Fibroblast of the aortic adventitia (primary cell): ENCODE measurements around the gene COX4I1. TPM values are rescaled to one million over a fixed set of nuclear protein-coding genes. Genes with fewer than 3 reads are reported as not detected.

ENCODE experiments used
- DNase-seq: peaks from one replicate; pipeline ENCODE4 v3.0.0-alpha.2; 2010; ENCODE audit warnings: low read depth
- H3K4me3 ChIP-seq: 2 replicates; pipeline ENCODE4 v1.5.1; 2011; ENCODE audit warnings: low read depth, mild to moderate bottlenecking, control low read depth, low read length, moderate library complexity
- CTCF ChIP-seq: IDR thresholded peaks from 2 replicates; pipeline ENCODE4 v1.5.1; 2011; ENCODE audit warnings: mild to moderate bottlenecking, low read length, control low read depth, inconsistent platforms; ENCODE audit not compliant: insufficient read depth
- total RNA-seq: library from RNA; depleted of rRNA; stranded (reverse); fragments of >200 nt; gene quantifications from 2 replicates; pipeline ENCODE4 v1.2.3, GENCODE V29; 2012; ENCODE audit warnings: low replicate concordance

COX4I1 gene
- total RNA-seq, 1 donor = 421 TPM

- no peak for DNase-seq
- H3K4me3 ChIP-seq = no peak overlapping the region
- no peak for TF ChIP-seq CTCF
Observed at GRCh38 chr16:85849388-85849787, 49.9 kb downstream of the COX4I1 start.

- no peak for TF ChIP-seq CTCF
- DNase-seq = no peak
- no peak overlapping the region for H3K4me3 ChIP-seq
Observed at GRCh38 chr16:85850344-85850880, 50.9 kb downstream of the COX4I1 start.

- TF ChIP-seq CTCF = no peak
- H3K4me3 ChIP-seq = no peak overlapping the region
- no peak for DNase-seq
Observed at GRCh38 chr16:85851034-85851785, 51.7 kb downstream of the COX4I1 start.

GRCh38 chr16:85853547-85854545 lies 54.4 kb downstream of the COX4I1 start:
- TF ChIP-seq CTCF = no peak
- no peak overlapping the region for H3K4me3 ChIP-seq
- DNase-seq = no peak

GRCh38 chr16:85854935-85855334 lies 55.4 kb downstream of the COX4I1 start:
- H3K4me3 ChIP-seq = no peak overlapping the region
- no peak for DNase-seq
- TF ChIP-seq CTCF = no peak

GRCh38 chr16:85856079-85856478 lies 56.6 kb downstream of the COX4I1 start:
- no peak overlapping the region for H3K4me3 ChIP-seq
- TF ChIP-seq CTCF = no peak
- no peak for DNase-seq
